Fibroblast of lung (primary cell): ENCODE results near the gene TIMM21. TPM values are rescaled to one million over a fixed set of nuclear protein-coding genes. Genes with fewer than 3 reads are reported as not detected.

Source experiments
- DNase-seq, 2 donors: peaks; one replicate each; pipeline versions ENCODE4 v3.0.0 to v3.0.0-alpha.2; 2010; ENCODE audit warnings: low read depth in 2 of 2
- H2AFZ ChIP-seq: 2 replicates; pipeline ENCODE4 v1.5.1; 2012; ENCODE audit warnings: low read length, control low read depth, inconsistent platforms
- H3K27ac ChIP-seq: 2 replicates; pipeline ENCODE4 v1.5.1; 2011; ENCODE audit warnings: low read length, control low read depth; ENCODE audit not compliant: insufficient read depth
- H3K27me3 ChIP-seq: 2 replicates; pipeline ENCODE4 v1.5.1; 2011; ENCODE audit warnings: mild to moderate bottlenecking, low read length; ENCODE audit not compliant: control insufficient read depth, insufficient read depth
- H3K36me3 ChIP-seq: 2 replicates; pipeline ENCODE4 v1.5.1; 2011; ENCODE audit warnings: low read length; ENCODE audit not compliant: control insufficient read depth, insufficient read depth
- H3K4me1 ChIP-seq: 2 replicates; pipeline ENCODE4 v1.5.1; 2011; ENCODE audit warnings: low read length; ENCODE audit not compliant: control insufficient read depth, insufficient read depth; ENCODE audit errors: extremely low read depth
- H3K4me2 ChIP-seq: 2 replicates; pipeline ENCODE4 v1.5.1; 2011; ENCODE audit warnings: low read length, control low read depth; ENCODE audit not compliant: insufficient read depth; ENCODE audit errors: extremely low read depth
- H3K4me3 ChIP-seq, 4 experiments: fragments of 200-600 bp in 1 of 4; sonication (generic) in 1 of 4; replicated peaks in 1 of 4; 2 replicates each; pipeline ENCODE4 v1.5.1; 2011 to 2016; ENCODE audit warnings: low read length in 4 of 4, low read depth in 3 of 4, mild to moderate bottlenecking in 3 of 4, control low read depth in 2 of 4, inconsistent platforms in 1 of 4, mixed read lengths in 1 of 4; ENCODE audit not compliant: insufficient read depth in 1 of 4; ENCODE audit errors: control extremely low read depth in 1 of 4
- H3K79me2 ChIP-seq: 2 replicates; pipeline ENCODE4 v1.5.1; 2012; ENCODE audit warnings: mild to moderate bottlenecking, low read length, inconsistent platforms; ENCODE audit not compliant: control insufficient read depth, insufficient read depth
- H3K9ac ChIP-seq: 2 replicates; pipeline ENCODE4 v1.5.1; 2011; ENCODE audit warnings: mild to moderate bottlenecking, low read length, control low read depth; ENCODE audit not compliant: insufficient read depth
- H3K9me3 ChIP-seq: 2 replicates; pipeline ENCODE4 v1.5.1; 2012; ENCODE audit warnings: low read depth, low read length; ENCODE audit not compliant: control insufficient read depth, insufficient read depth
- H4K20me1 ChIP-seq: 2 replicates; pipeline ENCODE4 v1.5.1; 2011; ENCODE audit warnings: low read length; ENCODE audit not compliant: control insufficient read depth, insufficient read depth; ENCODE audit errors: extremely low read depth
- CTCF ChIP-seq, 2 donors: IDR thresholded peaks in 1 of 2; conservative IDR thresholded peaks in 1 of 2; 1 replicate in 1 of 2; 2 replicates in 1 of 2; pipeline ENCODE4 v1.5.1; 2011 to 2012; ENCODE audit warnings: low read length in 2 of 2, control low read depth in 1 of 2, inconsistent platforms in 1 of 2, low read depth in 1 of 2, mild to moderate bottlenecking in 1 of 2
- EZH2 ChIP-seq: IDR thresholded peaks from 2 replicates; pipeline ENCODE4 v1.5.1; 2012; ENCODE audit warnings: low read length, control low read depth, mild to moderate bottlenecking; ENCODE audit errors: missing control alignments
- polyA plus RNA-seq, 2 donors: library from polyadenylated mRNA; depleted of rRNA in 1 of 2; stranded (reverse) in 1 of 2; unstranded in 1 of 2; fragments of >200 nt; gene quantifications; 2 replicates each; pipeline ENCODE4 v1.2.1, GENCODE V29; 2011 to 2012; ENCODE audit warnings: missing spikeins in 1 of 2
- total RNA-seq: library from RNA; depleted of rRNA; stranded (reverse); fragments of >200 nt; gene quantifications from 2 replicates; pipeline ENCODE4 v1.2.1, GENCODE V29; 2014

TIMM21 gene
- total and polyA plus RNA-seq, 2 donors (not counting 1 experiment from before 2014, with no cell fraction given): 20.1 to 36.6 TPM

- H3K79me2 ChIP-seq: no peaks in the 10 kb centered on the region
- no peak overlapping the region for H3K9ac ChIP-seq
- no peak for TF ChIP-seq CTCF (conservative IDR thresholded peaks at IDR 0.05 in 1 of 2, IDR thresholded peaks at IDR 0.05 in 1 of 2; ENCODE audit: low read depth in 1 of 2, low read length in 2 of 2)
- no peak for TF ChIP-seq EZH2
- no peak overlapping the region for H3K4me3 ChIP-seq
- no peaks in the 10 kb centered on the region for H3K27me3 ChIP-seq
- H2AFZ ChIP-seq: no peak overlapping the region
- H3K27ac ChIP-seq: no peak overlapping the region
- no peaks in the 10 kb centered on the region for H3K36me3 ChIP-seq
- H3K4me1 ChIP-seq: peaks cover 3% of the 10 kb centered on the region
- no peaks in the 10 kb centered on the region for H3K9me3 ChIP-seq
- DNase-seq: no peak
- no peaks in the 10 kb centered on the region for H4K20me1 ChIP-seq
- no peak overlapping the region for H3K4me2 ChIP-seq
Measured at GRCh38 chr18:74141667-74142066, 6.7 kb upstream of the TIMM21 start.

GRCh38 chr18:74142252-74142651 lies 6.1 kb upstream of the TIMM21 start:
- no peak overlapping the region for H3K4me2 ChIP-seq
- H3K9me3 ChIP-seq: no peaks in the 10 kb centered on the region
- no peak overlapping the region for H2AFZ ChIP-seq
- no peak overlapping the region for H3K4me3 ChIP-seq
- no peak overlapping the region for H3K27ac ChIP-seq
- H3K4me1 ChIP-seq: peaks cover 8% of the 10 kb centered on the region
- no peak overlapping the region for H3K9ac ChIP-seq
- no peaks in the 10 kb centered on the region for H3K79me2 ChIP-seq
- no peaks in the 10 kb centered on the region for H3K27me3 ChIP-seq
- no peak for TF ChIP-seq CTCF (conservative IDR thresholded peaks at IDR 0.05 in 1 of 2, IDR thresholded peaks at IDR 0.05 in 1 of 2; ENCODE audit: low read depth in 1 of 2, low read length in 2 of 2)
- TF ChIP-seq EZH2: no peak
- H4K20me1 ChIP-seq: no peaks in the 10 kb centered on the region
- H3K36me3 ChIP-seq: no peaks in the 10 kb centered on the region
- no peak for DNase-seq

GRCh38 chr18:74146756-74147155 lies 1.6 kb upstream of the TIMM21 start:
- peak overlapping the region; percentile 8 for H3K27ac ChIP-seq

More at GRCh38 chr18:74146756-74147155, 1.6 kb upstream of the TIMM21 start:
- Histone ChIP-seq H3K4me3 (peak overlapping the region; percentile 86 to 99 (median 97)), H3K27me3 (no peaks in the 10 kb centered on the region), H2AFZ (peak overlapping the region; percentile 85), H3K36me3 (peaks cover 2% of the 10 kb centered on the region), H3K4me1 (peaks cover 6% of the 10 kb centered on the region), H4K20me1 (no peaks in the 10 kb centered on the region), H3K79me2 (peaks cover 33% of the 10 kb centered on the region), H3K4me2 (peak overlapping the region; percentile 98), H3K9me3 (no peaks in the 10 kb centered on the region), H3K9ac (no peak overlapping the region)
- DNase-seq: peak; percentile 3 to 14
- no peak for TF ChIP-seq CTCF (conservative IDR thresholded peaks at IDR 0.05 in 1 of 2, IDR thresholded peaks at IDR 0.05 in 1 of 2; ENCODE audit: low read depth in 1 of 2, low read length in 2 of 2)
- no peak for TF ChIP-seq EZH2
